HG02938 (cell line): ENCODE data around the gene RNU7-1.
A peak's percentile ranks its signal among the peaks of the same experiment; 100 is the strongest.

Experiments used
- ATAC-seq: cut with Tn5 transposase; IDR thresholded peaks from one replicate; pipeline ENCODE4 v1.9.1; 2021; ENCODE audit warnings: mild to moderate bottlenecking, moderate library complexity; ENCODE audit not compliant: unreplicated experiment

RNU7-1 gene

DNA sequence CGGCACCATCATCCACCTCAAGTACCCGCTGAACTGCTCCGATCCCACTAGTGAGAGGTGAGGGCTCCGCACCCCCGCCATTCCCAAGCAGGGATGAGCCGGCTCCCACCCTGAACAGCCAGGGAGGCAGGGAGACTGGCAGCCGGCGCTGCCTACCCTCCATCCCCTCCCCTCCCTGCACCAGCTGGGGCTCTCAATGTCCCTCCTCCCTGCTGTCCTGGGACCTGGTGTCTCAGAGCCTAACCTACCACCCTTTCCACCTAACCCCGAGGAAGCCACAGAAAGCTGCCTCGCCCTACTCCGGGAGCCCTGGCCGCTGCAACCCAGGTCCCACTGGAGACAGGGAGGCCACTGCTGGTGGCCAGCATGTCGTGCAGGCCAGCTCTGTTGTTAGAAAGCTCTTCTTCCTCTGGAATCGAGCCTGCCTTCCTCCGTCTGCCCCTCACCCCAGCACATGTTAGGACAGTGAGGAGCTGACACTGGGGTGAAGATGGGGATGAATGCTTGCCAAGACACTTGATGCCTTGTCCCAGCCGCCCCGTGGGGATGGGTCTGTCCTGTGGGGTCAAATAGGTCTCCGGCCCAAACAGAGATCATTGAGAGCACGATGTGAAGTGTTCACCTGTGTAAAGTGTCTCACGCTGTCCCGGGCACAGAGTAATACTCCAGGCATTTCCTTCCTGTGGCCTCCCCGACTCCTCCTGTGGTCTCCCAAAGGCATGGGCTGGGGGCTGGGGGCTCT, 8.7 kb downstream of the RNU7-1 start:
- no peak for ATAC-seq

DNA sequence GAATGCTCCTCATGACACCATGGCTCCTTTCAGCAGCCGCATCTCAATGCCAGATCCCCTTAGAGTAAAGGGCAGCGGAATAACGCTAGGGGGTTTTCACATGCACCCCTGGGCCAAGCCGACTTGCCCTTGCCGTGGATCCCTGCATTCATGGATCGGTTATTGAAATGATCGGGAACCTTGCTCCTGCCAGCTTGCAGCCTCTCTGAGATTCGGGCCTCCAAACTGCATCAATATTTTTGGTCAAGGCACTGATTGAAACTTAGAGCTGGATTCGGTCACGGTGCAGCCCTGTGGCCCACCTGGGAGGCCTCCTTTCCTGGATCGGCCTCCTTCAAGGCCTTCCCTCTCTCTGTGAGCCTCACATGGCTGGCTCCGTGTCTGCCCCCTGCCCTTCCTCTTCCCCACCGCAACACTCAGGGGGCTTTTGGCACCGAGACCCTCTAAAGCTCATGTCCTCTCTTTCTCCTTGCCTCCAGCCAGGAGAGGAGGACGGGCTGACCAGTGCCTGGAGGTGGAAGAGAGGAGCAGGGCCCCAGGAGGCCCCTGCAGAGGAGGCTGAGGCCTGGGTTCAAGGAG, 9.3 kb downstream of the RNU7-1 start:
- no peak for ATAC-seq

DNA sequence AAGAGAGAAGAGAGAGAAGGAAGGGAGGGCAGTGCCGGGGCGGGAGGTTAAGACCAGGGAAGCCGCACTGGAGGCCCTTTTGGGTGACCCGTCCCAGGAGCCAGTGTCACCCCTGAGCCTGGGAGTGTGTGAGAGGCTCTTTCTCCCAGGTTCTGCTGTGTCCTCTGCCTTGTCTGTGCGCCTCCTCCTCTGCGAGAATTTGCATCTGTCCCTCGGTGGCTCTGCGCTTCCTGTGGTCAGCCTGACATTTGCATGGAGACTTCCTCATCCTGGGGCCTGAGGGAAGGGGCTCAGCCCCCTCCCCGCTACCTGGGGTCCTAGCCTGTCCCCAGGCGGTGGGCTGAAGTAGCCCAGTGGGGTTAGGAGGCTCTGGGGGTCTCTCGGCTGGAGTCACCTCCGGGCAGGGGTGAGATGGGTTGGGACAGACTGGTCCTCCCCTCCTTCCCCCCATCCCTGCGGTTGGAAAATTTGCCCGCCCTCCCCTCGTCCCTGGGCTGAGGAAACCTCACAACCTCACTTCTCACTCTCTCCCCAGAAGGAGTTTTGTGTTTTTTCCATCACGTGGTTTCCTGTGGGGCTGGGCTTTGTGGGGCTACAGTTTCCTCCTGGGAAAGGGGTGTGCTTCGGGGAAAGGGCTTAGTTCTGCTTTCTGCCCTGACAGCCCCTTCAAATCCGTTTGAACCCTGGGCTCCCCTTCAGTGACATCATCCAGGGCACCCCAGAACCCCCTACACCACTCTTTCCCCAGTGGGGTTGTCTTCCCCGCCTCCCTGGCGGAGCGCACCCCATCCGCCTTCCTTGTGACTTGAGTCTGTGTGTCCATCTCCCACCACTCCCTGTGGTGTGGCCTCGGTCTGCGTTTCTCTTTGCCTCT, 10.1 kb downstream of the RNU7-1 start:
- peak; percentile 50 for ATAC-seq

DNA sequence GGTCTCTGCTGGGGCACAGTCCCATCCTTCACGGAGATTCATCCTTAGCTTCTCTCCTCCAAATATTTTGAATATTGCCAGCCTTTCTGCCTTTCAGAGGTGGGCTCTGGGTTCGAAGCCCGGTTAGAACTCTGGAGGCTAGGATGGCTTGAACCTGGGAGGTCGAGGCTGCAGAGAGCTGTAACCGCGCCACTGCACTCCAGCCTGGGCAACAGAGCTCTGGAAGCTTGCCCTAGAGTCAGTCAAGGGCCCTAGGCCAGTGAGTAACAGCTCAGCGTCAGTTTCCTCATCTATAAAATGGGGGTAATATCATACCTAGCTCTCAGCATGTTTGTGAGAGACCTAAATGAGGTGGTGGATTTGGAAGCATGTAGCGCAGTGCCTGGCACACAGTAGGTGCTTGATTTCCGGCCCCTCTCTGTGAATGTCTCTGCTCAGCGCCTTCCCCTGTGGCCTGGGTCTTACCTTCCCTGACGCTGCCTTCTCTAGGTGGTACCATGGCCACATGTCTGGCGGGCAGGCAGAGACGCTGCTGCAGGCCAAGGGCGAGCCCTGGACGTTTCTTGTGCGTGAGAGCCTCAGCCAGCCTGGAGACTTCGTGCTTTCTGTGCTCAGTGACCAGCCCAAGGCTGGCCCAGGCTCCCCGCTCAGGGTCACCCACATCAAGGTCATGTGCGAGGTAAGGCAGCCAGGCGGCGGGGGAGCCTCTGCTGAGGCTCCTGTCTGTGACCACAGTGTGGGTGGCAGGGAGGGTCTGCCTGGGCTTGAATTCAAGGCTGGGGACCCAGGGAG, 10.9 kb downstream of the RNU7-1 start:
- ATAC-seq = no peak

DNA sequence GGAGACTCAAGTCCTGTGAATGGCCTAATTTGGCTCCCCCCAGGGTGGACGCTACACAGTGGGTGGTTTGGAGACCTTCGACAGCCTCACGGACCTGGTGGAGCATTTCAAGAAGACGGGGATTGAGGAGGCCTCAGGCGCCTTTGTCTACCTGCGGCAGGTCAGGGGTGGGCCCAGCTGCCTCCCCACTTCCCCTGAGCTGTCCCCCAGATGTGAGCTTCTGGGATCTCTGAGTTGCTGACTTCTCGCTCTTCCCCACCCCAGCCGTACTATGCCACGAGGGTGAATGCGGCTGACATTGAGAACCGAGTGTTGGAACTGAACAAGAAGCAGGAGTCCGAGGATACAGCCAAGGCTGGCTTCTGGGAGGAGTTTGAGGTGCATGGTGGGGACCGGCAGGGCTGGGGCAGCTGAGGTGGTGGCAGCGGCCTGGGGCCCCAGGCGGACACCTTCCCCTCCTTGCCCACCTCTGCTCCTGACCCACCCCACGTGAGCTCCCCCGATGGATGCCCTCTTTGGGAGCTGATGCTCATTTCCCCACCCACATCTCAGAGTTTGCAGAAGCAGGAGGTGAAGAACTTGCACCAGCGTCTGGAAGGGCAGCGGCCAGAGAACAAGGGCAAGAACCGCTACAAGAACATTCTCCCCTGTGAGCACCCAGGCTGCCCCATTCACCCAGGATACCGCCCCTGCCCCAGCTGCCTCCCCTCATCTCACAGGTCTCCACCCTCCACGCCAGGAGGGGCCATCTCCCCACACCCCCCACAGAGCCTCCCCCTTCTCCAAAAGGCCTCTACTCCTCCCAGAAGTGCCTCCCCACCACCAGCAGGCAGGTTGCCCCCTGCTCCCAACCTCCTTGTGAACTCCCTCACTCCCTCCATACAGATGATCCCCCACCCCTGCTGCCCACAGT, 11.7 kb downstream of the RNU7-1 start:
- no peak for ATAC-seq

DNA sequence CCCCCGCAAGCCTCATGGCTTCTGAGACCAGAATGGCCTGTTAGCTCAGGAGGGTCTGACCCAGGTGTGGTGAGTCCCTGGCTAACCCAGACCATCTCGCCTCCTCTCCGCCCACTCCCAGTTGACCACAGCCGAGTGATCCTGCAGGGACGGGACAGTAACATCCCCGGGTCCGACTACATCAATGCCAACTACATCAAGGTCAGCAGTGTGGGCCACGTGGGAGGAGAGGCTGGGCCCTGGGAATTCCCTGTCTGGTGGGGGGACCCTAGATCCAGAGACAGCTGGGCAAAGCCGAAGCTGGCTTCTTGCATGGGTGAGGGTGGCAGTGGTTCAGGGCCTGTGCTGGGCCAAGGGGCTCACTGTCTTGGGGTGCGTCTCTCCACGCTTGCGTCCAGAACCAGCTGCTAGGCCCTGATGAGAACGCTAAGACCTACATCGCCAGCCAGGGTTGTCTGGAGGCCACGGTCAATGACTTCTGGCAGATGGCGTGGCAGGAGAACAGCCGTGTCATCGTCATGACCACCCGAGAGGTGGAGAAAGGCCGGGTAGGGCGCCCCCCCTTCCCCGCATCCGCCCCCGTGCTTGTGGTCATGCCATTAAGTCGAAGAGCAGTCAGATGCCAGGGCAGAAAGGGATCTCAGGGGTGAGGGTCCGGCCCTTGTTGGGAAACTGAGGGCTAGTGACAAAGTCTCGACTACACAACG, 12.6 kb downstream of the RNU7-1 start:
- no peak for ATAC-seq

DNA sequence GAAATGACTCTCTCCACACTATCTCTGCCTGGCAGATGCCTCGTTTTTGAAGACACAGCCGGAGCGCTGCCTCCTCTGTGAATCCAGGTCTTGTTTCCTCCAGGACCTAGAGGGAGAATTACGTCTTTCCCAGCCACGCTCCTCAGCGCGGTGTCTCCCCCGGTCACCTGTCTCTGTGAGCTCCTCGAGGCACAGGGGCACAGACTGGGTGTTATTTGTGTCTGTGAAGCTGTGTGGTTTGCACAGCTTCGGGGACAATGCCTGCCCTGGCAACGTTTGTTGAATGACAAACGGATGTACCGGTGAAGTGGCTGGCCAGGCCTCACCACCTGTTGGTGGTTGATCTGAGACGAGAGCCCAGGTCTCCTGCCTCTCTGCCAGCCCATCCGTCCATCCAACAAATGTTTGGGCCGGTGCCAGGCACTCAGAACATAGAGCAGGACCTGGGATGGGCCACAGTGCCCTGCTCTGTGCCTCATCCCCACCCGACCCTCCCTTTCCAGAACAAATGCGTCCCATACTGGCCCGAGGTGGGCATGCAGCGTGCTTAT, 13.6 kb downstream of the RNU7-1 start:
- ATAC-seq = no peak

DNA sequence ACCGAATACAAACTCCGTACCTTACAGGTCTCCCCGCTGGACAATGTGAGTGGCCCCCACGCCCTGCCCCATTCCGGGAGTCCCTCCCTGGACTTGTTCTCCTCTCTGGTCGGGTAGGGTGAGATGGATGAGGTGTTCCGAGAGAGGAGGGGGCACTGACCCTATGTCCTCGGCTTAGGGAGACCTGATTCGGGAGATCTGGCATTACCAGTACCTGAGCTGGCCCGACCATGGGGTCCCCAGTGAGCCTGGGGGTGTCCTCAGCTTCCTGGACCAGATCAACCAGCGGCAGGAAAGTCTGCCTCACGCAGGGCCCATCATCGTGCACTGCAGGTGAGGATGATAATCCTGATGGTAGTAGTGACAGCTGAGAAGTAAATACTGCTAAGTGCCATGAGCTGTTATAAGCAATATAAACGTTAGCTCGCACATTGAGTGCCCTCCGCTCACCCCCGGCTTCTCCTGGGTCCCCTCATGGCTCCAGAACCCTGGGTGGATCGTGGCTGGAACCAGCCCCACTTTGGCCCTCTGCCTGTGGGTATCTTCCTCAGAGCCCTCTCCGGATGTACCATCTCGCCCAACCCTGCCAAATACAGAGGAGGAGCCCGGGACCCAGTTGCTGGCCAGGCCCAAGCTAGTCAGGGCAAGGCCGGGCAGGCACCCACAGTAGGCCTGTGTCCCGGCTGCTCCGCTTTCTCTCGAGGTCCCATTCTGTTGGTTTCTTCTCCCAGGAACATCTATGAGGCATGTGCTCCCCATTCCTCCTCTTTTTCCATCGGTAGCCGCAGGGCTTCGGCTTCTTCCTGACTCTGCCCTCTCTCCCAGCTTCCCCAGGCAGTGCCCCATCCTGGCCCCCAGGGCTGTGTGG, 14.4 kb downstream of the RNU7-1 start:
- ATAC-seq = no peak

DNA sequence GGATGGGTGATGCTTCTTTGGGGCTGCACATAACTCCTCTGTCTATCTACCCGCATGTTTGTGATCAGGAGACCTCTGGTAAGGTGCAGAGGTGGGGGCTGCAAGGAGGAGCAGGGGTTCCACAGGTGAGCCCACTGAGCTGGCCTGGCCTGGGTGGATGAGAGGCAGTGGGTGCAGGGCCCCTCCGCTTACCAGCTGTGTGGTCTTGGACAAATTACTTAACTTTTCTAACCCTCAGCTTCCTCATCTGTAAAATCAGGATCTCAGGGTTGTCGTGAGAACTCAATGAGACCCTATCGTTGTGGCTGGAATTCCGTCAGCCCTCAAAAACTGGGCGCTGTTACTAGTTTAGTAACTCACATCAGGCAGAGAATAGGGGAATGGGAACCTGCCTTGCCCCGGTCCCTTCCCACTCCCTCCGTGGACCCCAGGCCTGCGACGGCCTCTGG, 15.0 kb downstream of the RNU7-1 start:
- no peak for ATAC-seq

DNA sequence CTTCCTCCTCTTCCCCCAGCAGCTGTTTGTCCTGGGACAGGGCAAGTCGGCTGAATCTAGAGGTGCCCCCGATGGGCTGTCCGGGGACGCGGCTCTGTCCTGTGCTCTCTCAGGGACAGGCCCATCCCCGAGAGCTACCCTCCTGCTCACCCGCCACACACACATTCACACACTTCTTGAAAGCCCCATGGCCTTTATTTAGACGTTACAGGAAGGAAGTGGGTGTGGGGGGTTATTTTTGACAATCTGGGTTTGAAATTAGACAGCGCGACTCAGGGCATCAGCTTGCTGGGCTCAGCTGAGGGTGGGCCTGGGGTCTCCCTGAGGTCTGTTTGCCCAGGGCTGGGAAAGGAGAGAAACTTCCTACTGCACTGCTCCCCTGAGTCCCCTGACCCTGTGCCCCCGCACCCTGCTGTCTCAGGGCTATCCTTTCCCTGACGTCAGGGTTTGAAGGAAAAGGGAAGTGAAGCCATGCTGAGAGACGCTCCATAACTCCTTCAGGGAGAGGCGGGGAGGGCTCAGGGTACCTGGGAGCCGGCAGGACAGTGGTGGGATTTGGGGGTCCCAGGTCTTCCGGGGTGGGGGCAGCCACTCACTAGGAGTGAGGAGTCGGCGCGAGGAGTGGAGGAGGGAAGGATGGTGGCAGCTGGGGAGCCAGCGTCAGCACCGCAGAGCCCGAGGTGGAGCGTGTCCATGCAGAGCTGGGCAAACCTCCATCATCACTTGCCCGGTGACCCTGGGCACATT, 15.6 kb downstream of the RNU7-1 start:
- ATAC-seq = peak; percentile 45

DNA sequence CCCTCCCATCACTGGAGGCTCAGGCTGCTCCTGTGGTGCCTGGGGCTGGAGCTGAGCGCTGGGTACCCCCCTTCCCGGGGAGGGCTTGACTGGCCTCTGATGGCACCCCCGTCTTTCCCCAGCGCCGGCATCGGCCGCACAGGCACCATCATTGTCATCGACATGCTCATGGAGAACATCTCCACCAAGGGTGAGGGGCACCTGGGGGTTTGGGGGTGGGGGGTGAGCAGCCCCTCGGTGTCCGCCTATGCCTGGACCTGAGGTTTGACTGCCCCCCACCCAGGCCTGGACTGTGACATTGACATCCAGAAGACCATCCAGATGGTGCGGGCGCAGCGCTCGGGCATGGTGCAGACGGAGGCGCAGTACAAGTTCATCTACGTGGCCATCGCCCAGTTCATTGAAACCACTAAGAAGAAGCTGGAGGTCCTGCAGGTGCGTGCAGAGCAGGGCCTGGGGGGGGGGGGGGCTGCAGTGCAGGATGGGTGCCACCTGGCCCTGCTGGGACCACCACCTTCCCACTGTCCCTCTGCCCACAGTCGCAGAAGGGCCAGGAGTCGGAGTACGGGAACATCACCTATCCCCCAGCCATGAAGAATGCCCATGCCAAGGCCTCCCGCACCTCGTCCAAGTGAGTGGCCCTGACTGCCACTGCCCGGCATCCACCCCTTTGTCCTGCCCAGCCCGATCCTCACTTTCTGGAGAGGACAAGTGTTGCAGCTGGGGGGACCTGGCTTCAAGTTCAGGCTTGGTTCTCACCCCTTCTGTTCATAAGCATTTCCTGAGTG, 16.4 kb downstream of the RNU7-1 start:
- no peak for ATAC-seq

DNA sequence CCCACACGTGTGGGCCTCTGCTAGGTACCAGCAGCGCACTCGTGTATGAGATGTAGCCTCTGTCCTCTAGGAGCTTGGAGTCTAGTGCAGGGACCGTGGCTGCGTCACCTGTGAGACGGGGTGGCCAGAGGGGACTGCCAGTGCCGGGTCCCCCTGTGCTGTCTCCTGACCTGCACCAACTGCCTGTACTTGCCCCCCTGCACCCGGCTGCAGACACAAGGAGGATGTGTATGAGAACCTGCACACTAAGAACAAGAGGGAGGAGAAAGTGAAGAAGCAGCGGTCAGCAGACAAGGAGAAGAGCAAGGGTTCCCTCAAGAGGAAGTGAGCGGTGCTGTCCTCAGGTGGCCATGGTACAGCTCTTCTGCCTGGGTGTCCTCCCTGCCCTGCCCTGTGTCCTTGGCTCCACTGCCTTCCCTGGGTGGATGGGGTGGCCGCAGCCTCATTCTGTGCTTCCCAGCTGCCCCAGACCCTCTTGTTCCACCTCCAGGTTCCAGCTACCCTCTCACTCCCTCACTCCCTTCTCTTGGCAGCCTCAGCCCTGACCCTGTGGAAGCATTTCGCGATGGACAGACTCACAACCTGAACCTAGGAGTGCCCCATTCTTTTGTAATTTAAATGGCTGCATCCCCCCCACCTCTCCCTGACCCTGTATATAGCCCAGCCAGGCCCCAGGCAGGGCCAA, 17.1 kb downstream of the RNU7-1 start:
- no peak for ATAC-seq

DNA sequence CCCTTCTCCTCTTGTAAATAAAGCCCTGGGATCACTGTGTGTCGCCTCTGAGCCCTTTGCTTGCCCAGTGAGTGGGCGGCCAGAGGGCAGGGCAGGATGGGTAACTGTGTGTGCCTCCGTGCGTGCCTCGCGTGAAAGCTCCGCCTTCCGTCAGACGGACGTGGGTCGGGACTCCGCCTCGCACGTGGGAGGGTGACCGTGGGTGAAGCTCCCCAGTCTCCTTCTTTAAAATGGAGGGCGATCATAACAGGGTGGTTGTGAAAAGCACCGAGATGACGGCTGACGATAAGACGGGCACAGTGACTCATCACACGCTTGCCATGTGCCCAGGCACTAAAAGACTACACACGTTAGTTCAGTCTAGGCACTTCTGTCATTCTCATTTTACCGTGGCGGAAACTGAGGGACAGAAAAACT, 17.7 kb downstream of the RNU7-1 start:
- ATAC-seq = no peak

DNA sequence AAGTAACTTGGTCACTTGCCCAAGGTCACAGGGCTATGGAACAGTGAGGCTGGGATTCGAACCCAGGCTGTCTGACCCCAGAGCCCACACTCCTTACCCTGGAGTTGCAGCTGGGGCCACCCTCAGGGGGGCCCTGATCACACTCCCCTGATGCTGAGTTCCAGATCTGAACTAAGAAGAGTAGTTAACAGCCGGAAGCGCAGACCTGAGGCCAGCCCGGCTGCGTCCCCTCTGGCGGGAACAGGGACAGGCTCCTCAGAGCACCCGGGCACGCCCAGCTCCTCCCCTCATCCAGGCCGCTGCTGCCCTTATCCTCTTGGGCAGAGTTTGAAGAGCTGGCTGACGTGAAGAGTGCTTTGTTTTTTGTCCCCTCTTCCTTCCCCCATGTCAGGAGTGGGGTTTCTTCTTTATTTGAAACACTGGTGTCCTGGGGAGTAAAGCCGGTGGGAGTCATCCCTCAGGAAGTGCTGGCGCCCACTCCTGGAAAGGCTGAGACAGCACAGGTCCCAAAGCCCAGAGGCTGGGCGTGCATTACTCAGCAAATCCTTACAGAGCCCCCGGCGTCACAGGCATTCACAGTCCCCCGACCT, 18.2 kb downstream of the RNU7-1 start:
- ATAC-seq = no peak

DNA sequence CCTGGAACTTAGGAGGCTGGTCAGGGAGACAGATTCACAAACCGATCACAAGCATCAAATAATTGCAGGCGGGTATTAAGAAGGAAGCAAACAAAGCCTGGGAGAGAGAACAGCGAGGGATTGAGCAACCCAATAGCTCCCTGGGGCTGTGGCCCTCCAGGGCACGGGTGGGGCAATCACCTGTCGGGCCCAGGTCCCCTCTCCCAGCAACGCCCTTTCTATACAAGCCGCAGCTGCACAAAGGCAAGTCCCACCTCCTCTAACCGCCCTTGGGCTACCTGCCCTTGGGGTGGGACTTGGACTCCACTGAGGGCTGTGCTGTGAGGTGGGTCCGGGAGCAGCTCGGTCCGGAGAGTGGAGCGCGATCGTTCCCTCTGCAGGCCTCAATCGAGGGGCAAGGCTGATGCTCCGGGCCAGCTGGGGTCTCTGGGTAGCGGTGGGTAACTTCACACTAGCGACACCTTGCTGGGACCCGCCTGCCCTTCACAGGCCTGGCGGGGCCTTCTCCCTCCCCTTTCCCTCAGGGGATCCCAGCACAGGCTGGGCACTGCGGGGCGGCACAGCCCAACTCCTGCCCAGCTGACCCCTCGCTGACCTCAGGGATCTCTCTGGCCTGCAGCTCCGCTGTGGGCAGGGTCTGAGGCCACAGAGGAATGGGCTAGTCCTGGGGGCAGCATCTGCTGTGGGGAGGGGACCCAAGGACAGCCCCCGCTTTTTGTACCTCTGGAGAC, 18.8 kb downstream of the RNU7-1 start:
- no peak for ATAC-seq
